Retinal pigment epithelial cell (primary cell): ENCODE results near the gene KLHL36.

Experiments used
- DNase-seq: peaks from one replicate; pipeline ENCODE4 v3.0.0-alpha.2; 2010; ENCODE audit warnings: low read depth
- H3K4me3 ChIP-seq: 2 replicates; pipeline ENCODE4 v1.5.1; 2011; ENCODE audit warnings: mild to moderate bottlenecking, low read length, control low read depth, moderate library complexity
- CTCF ChIP-seq: conservative IDR thresholded peaks from 2 replicates; pipeline ENCODE4 v1.5.1; 2011; ENCODE audit warnings: low read depth, low read length, control low read depth, inconsistent platforms

Gene KLHL36

DNA sequence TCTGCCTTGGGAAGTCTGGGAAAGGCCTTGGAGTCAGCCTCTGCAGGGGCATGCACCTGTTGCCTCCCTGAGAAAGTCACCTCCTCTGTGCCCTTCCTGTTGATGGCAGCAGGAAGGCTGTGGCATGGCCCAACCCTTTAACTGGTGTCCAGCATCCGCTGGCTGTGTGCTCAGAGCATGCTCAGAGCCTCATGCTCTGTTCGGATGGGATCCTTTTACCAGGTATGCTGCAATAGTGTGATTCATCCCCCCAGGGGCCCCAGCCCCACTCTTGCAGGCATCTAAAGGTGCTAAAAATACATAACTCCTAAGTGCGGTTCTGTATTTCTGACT, 24.9 kb downstream of the KLHL36 start:
- no peak overlapping the region for H3K4me3 ChIP-seq
- DNase-seq, result no peak

DNA sequence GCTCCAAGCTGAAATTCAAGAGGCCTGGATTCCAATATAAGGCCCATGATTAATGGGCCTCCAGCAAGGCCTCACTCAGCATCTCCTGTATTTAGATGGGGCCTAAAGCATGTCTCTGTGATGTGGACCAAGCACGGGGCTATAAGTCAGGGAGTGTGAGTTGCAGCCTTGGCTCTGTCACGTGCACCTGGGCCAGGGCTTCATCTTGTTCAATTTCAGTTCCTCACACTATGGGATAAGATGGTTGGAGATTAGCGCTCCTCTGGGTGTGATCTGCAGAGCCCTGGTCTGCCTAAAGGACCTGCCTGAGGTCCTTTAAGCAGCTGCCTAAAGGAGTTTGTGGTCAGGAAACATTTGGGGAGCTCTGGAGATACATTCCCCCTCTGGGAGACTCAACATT, 25.2 kb downstream of the KLHL36 start:
- DNase-seq, result no peak
- no peak for TF ChIP-seq CTCF
- H3K4me3 ChIP-seq, result no peak overlapping the region

More for the DNA sequence above, 24.9 kb downstream of the KLHL36 start:
- TF ChIP-seq CTCF, result no peak

- no peak for TF ChIP-seq CTCF
- no peak for DNase-seq
- no peak overlapping the region for H3K4me3 ChIP-seq
Measured at GRCh38 chr16:84675423-84675822, 27.1 kb downstream of the KLHL36 start.

- DNase-seq, result no peak
- no peak overlapping the region for H3K4me3 ChIP-seq
- no peak for TF ChIP-seq CTCF
Measured at GRCh38 chr16:84675884-84676283, 27.6 kb downstream of the KLHL36 start.

- H3K4me3 ChIP-seq, result no peak overlapping the region
- DNase-seq, result no peak
- no peak for TF ChIP-seq CTCF
Measured at GRCh38 chr16:84677017-84677803, 28.9 kb downstream of the KLHL36 start.

DNA sequence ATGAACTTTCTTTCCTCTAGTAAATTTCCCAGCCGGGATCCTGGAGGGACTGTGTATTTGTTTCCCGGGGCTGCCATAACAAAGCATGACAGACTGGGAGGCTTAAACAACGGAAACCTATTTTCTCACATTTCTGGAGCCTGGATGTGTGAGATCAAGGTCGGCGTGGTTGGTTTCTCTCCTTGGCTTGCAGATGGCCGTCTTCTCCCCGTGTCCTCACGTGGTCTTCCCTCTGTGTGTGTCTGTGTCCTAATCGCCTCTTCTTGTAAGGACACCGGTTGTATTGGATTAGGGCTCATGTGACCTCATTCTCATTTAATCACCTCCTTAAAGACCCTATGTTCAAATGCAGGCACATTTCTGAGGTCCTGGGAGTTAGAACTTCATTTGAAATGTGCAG, 29.5 kb downstream of the KLHL36 start:
- DNase-seq, result no peak
- no peak overlapping the region for H3K4me3 ChIP-seq
- no peak for TF ChIP-seq CTCF

- H3K4me3 ChIP-seq, result no peak overlapping the region
- no peak for TF ChIP-seq CTCF
- DNase-seq, result no peak
Measured at GRCh38 chr16:84678541-84678940, 30.2 kb downstream of the KLHL36 start.
